Tibial nerve (tissue), 4 donors: ENCODE data around the gene BAZ1A.

Source experiments
- CTCF ChIP-seq, 5 experiments: fragments of 200-600 bp in 3 of 5; fragments of 450-650 bp in 2 of 5; sonication (generic) in 3 of 5; IDR thresholded peaks; one replicate each; pipeline ENCODE4 v1.5.1; 2016 to 2019; ENCODE audit warnings: antibody characterized with exemption in 5 of 5, mild to moderate bottlenecking in 3 of 5, moderate library complexity in 2 of 5
- EP300 ChIP-seq, 2 donors: sonication (generic); formaldehyde crosslinking; IDR thresholded peaks; one replicate each; pipeline ENCODE4 v1.6.1; 2017; ENCODE audit warnings: antibody characterized with exemption in 2 of 2, mild to moderate bottlenecking in 1 of 2
- POLR2A ChIP-seq, 2 donors: fragments of 450-650 bp; IDR thresholded peaks; one replicate each; pipeline ENCODE4 v1.6.1; 2017; ENCODE audit warnings: antibody characterized with exemption in 2 of 2, mild to moderate bottlenecking in 2 of 2, moderate library complexity in 2 of 2

- TF ChIP-seq CTCF (IDR thresholded peaks at IDR 0.05) (no peak), POLR2A (IDR thresholded peaks at IDR 0.05) (no peak), EP300 (IDR thresholded peaks at IDR 0.05) (no peak)
Observed at GRCh38 chr14:34833549-34834523, 41.3 kb downstream of the BAZ1A start.
